GM12865 (cell line): ENCODE results near the gene ACOX2.

Experiments used
- DNase-seq: peaks from one replicate; pipeline ENCODE4 v3.0.0; 2010; ENCODE audit warnings: low read depth
- H3K4me3 ChIP-seq: 2 replicates; pipeline ENCODE4 v1.5.1; 2011; ENCODE audit warnings: mild to moderate bottlenecking, low read depth, low read length, control low read depth
- CTCF ChIP-seq: IDR thresholded peaks from 2 replicates; pipeline ENCODE4 v1.5.1; 2011; ENCODE audit warnings: low read length, control low read depth, low read depth, inconsistent platforms; ENCODE audit not compliant: insufficient read depth; ENCODE audit errors: missing control alignments

Gene ACOX2

GRCh38 chr3:58566398-58567250 lies 29.6 kb upstream of the ACOX2 start:
- DNase-seq: no peak
- no peak for TF ChIP-seq CTCF
- H3K4me3 ChIP-seq: no peak overlapping the region

- DNase-seq: no peak
- no peak overlapping the region for H3K4me3 ChIP-seq
- TF ChIP-seq CTCF: no peak
Measured at GRCh38 chr3:58565621-58566397, 28.8 kb upstream of the ACOX2 start.

GRCh38 chr3:58564456-58565160 lies 27.6 kb upstream of the ACOX2 start:
- TF ChIP-seq CTCF: no peak
- no peak for DNase-seq

GRCh38 chr3:58564054-58564453 lies 27.1 kb upstream of the ACOX2 start:
- no peak for DNase-seq

More at GRCh38 chr3:58564456-58565160, 27.6 kb upstream of the ACOX2 start:
- H3K4me3 ChIP-seq: no peak overlapping the region

GRCh38 chr3:58563386-58564035 lies 26.5 kb upstream of the ACOX2 start:
- no peak overlapping the region for H3K4me3 ChIP-seq
- TF ChIP-seq CTCF: no peak
- no peak for DNase-seq

More at GRCh38 chr3:58564054-58564453, 27.1 kb upstream of the ACOX2 start:
- no peak for TF ChIP-seq CTCF
- no peak overlapping the region for H3K4me3 ChIP-seq

GRCh38 chr3:58562498-58562897 lies 25.5 kb upstream of the ACOX2 start:
- no peak for DNase-seq
- TF ChIP-seq CTCF: no peak
- H3K4me3 ChIP-seq: no peak overlapping the region
